K562 (cell line): ENCODE data around the gene ZNF814. TPM values are rescaled to one million over a fixed set of nuclear protein-coding genes. Genes with fewer than 3 reads are reported as not detected.
A peak's percentile ranks its signal among the peaks of the same experiment; 100 is the strongest.
"Not testable (repeated sequence)": the region's sequence is repeated elsewhere in the genome, so short reads cannot be mapped to it uniquely, and the experiment has no call there.

Experiments used
- CEBPG ChIP-seq, 3 experiments: fragments of 200-800 bp in 1 of 3; sonication (Bioruptor generic) in 1 of 3; sonication (generic) in 1 of 3; formaldehyde crosslinking in 1 of 3; IDR thresholded peaks in 2 of 3; conservative IDR thresholded peaks in 1 of 3; 2 replicates each; pipeline versions ENCODE4 v1.6.1 to v1.8.0; 2016 to 2022; ENCODE audit warnings: missing compliant biosample characterization in 2 of 3, missing genetic modification characterization in 2 of 3, mild to moderate bottlenecking in 1 of 3, missing genetic modification reagents in 1 of 3
- DMBX1 ChIP-seq: fragments of 250-450 bp; sonication (Bioruptor Pico); IDR thresholded peaks from 2 replicates; pipeline ENCODE4 v1.8.0; 2022; ENCODE audit warnings: inconsistent platforms, mild to moderate bottlenecking, moderate library complexity, borderline replicate concordance
- FOXK2 ChIP-seq, 2 experiments: fragments of 450-650 bp; IDR thresholded peaks in 1 of 2; conservative IDR thresholded peaks in 1 of 2; 2 replicates each; pipeline ENCODE4 v1.6.1; 2016; ENCODE audit warnings: low read depth in 2 of 2, mild to moderate bottlenecking in 1 of 2
- HDAC1 ChIP-seq, 2 experiments: fragments of 450-650 bp; IDR thresholded peaks; 2 replicates each; pipeline ENCODE4 v1.6.1; 2016 to 2017; ENCODE audit warnings: inconsistent platforms in 1 of 2, mild to moderate bottlenecking in 1 of 2, moderate library complexity in 1 of 2
- NCOR1 ChIP-seq: fragments of 450-650 bp; IDR thresholded peaks from 2 replicates; pipeline ENCODE4 v1.6.1; 2016; ENCODE audit warnings: mild to moderate bottlenecking, moderate library complexity
- TRIM24 ChIP-seq, 2 experiments: fragments of 450-650 bp; IDR thresholded peaks; 2 replicates each; pipeline ENCODE4 v1.6.1; 2016
- polyA plus RNA-seq, 8 experiments: library from polyadenylated mRNA; depleted of rRNA in 4 of 8; stranded (reverse) in 5 of 8; unstranded in 3 of 8; fragments of >200 nt; fragmentation: Nextera tagmentation in 2 of 8; fragmentation: Illumina TruSeq in 1 of 8; extraction: Ambion mirVana in 2 of 8; extraction: Trizol in 1 of 8; gene quantifications; 2 replicates each; pipeline versions ENCODE4 v1.2.1 to v1.2.3, GENCODE V29; 2011 to 2014; ENCODE audit warnings: inconsistent platforms in 1 of 8, missing spikeins in 1 of 8
- total RNA-seq, 7 experiments: library from RNA; depleted of rRNA in 6 of 7; stranded (reverse); fragments of >200 nt in 6 of 7; fragmentation: Illumina TruSeq in 2 of 7; extraction: Trizol in 2 of 7; gene quantifications; 2 replicates each; pipeline versions ENCODE4 v1.2.1 to v1.2.3, GENCODE V29; 2011 to 2021; ENCODE audit warnings: low replicate concordance in 1 of 7
- TF ChIP-seq, protein P1 (sequence below): fragments of 450-650 bp; IDR thresholded peaks from 2 replicates; pipeline ENCODE4 v1.6.1; 2016; ENCODE audit warnings: mild to moderate bottlenecking, moderate library complexity
- TF ChIP-seq, protein P2 (sequence below): sonication (generic); formaldehyde crosslinking; IDR thresholded peaks from 2 replicates; pipeline ENCODE4 v1.9.0; 2022; ENCODE audit warnings: mild to moderate bottlenecking, missing genetic modification reagents

The ZNF814 gene
- total and polyA plus RNA-seq, 9 of the 15 experiments (the other 6 are each of a cell fraction or from before 2014, with no cell fraction given) = 0.42 to 3.5 (median 1.9) TPM

DNA sequence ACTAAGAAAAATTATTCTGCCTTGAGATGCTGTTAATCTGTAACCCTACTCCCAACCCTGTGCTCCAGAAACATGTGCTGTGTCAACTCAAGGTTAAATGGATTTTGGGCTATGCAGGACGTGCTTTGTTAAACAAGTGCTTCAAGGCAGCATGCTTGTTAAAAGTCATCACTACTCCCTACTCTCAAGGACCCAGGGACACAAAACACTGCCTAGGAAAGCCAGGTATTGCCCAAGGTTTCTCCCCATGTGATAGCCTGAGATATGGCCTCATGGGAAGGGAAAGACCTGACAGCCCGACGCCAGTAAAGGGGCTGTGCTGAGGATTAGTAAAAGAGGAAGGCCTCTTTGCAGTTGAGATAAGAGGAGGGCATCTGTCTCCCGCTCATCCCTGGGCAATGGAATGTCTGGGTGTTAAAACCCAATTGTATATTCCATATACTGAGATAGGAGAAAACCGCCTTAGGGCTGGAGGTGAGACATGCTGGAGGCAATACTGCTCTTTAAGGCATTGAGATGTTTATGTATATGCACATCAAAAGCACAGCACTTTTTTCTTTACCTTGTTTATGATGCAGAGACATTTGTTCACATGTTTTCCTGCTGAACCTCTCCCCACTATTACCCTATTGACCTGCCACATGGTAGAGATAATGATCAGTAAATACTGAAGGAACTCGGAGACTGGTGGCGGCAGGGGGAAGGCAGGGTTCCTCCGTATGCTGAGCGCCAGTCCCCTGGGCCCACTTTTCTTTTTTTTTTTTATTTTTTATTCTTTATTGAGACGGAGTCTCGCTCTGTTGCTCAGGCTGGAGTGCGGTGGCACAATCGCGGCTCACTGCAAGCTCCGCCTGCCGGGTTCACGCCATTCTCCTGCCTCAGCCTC is 78.2 kb downstream of the ZNF814 start (continued):
- TF ChIP-seq, protein P1, sequence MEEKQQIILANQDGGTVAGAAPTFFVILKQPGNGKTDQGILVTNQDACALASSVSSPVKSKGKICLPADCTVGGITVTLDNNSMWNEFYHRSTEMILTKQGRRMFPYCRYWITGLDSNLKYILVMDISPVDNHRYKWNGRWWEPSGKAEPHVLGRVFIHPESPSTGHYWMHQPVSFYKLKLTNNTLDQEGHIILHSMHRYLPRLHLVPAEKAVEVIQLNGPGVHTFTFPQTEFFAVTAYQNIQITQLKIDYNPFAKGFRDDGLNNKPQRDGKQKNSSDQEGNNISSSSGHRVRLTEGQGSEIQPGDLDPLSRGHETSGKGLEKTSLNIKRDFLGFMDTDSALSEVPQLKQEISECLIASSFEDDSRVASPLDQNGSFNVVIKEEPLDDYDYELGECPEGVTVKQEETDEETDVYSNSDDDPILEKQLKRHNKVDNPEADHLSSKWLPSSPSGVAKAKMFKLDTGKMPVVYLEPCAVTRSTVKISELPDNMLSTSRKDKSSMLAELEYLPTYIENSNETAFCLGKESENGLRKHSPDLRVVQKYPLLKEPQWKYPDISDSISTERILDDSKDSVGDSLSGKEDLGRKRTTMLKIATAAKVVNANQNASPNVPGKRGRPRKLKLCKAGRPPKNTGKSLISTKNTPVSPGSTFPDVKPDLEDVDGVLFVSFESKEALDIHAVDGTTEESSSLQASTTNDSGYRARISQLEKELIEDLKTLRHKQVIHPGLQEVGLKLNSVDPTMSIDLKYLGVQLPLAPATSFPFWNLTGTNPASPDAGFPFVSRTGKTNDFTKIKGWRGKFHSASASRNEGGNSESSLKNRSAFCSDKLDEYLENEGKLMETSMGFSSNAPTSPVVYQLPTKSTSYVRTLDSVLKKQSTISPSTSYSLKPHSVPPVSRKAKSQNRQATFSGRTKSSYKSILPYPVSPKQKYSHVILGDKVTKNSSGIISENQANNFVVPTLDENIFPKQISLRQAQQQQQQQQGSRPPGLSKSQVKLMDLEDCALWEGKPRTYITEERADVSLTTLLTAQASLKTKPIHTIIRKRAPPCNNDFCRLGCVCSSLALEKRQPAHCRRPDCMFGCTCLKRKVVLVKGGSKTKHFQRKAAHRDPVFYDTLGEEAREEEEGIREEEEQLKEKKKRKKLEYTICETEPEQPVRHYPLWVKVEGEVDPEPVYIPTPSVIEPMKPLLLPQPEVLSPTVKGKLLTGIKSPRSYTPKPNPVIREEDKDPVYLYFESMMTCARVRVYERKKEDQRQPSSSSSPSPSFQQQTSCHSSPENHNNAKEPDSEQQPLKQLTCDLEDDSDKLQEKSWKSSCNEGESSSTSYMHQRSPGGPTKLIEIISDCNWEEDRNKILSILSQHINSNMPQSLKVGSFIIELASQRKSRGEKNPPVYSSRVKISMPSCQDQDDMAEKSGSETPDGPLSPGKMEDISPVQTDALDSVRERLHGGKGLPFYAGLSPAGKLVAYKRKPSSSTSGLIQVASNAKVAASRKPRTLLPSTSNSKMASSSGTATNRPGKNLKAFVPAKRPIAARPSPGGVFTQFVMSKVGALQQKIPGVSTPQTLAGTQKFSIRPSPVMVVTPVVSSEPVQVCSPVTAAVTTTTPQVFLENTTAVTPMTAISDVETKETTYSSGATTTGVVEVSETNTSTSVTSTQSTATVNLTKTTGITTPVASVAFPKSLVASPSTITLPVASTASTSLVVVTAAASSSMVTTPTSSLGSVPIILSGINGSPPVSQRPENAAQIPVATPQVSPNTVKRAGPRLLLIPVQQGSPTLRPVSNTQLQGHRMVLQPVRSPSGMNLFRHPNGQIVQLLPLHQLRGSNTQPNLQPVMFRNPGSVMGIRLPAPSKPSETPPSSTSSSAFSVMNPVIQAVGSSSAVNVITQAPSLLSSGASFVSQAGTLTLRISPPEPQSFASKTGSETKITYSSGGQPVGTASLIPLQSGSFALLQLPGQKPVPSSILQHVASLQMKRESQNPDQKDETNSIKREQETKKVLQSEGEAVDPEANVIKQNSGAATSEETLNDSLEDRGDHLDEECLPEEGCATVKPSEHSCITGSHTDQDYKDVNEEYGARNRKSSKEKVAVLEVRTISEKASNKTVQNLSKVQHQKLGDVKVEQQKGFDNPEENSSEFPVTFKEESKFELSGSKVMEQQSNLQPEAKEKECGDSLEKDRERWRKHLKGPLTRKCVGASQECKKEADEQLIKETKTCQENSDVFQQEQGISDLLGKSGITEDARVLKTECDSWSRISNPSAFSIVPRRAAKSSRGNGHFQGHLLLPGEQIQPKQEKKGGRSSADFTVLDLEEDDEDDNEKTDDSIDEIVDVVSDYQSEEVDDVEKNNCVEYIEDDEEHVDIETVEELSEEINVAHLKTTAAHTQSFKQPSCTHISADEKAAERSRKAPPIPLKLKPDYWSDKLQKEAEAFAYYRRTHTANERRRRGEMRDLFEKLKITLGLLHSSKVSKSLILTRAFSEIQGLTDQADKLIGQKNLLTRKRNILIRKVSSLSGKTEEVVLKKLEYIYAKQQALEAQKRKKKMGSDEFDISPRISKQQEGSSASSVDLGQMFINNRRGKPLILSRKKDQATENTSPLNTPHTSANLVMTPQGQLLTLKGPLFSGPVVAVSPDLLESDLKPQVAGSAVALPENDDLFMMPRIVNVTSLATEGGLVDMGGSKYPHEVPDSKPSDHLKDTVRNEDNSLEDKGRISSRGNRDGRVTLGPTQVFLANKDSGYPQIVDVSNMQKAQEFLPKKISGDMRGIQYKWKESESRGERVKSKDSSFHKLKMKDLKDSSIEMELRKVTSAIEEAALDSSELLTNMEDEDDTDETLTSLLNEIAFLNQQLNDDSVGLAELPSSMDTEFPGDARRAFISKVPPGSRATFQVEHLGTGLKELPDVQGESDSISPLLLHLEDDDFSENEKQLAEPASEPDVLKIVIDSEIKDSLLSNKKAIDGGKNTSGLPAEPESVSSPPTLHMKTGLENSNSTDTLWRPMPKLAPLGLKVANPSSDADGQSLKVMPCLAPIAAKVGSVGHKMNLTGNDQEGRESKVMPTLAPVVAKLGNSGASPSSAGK = peak; percentile 51
- TF ChIP-seq HDAC1 (IDR thresholded peaks at IDR 0.05) = peak in 1 of 2 experiments; percentile 24; a peak in 1 of 4 replicates
- peak in 1 of 2 experiments; percentile 41; a peak in 1 of 4 replicates for TF ChIP-seq TRIM24 (IDR thresholded peaks at IDR 0.05)
- TF ChIP-seq, protein P2, sequence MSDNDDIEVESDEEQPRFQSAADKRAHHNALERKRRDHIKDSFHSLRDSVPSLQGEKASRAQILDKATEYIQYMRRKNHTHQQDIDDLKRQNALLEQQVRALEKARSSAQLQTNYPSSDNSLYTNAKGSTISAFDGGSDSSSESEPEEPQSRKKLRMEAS (CRISPR knock-in tag) = peak; percentile 71
- peak; percentile 52 to 60; a peak in 1 of 4 replicates for TF ChIP-seq FOXK2 (conservative IDR thresholded peaks at IDR 0.05 in 1 of 2, IDR thresholded peaks at IDR 0.05 in 1 of 2; ENCODE audit: low read depth in 2 of 2)
- TF ChIP-seq DMBX1 = peak; percentile 51; the same call in 1 of the 2 replicates
- TF ChIP-seq NCOR1 = peak; percentile 31; the same call in 1 of the 2 replicates
- peak; percentile 62 for TF ChIP-seq CEBPG (CRISPR knock-in tag; IDR thresholded peaks at IDR 0.05)
- not testable (repeated sequence) for TF ChIP-seq CEBPG (tag; conservative IDR thresholded peaks at IDR 0.05 in 1 of 2, IDR thresholded peaks at IDR 0.05 in 1 of 2)
